Muscle of back (tissue), 11 donors: ENCODE results near the gene NFIB. TPM values are rescaled to one million over a fixed set of nuclear protein-coding genes. Genes with fewer than 3 reads are reported as not detected.

ENCODE experiments used
- DNase-seq, 3 donors: peaks; one replicate each; pipeline versions ENCODE4 v3.0.0 to v3.0.0-alpha.2; 2013
- polyA plus RNA-seq, 10 donors: library from polyadenylated mRNA; unstranded; fragments of 120-200 nt; gene quantifications; one replicate each; pipeline ENCODE4 v1.2.1, GENCODE V29; 2013; ENCODE audit not compliant: insufficient read length in 10 of 10

Gene NFIB
- polyA plus RNA-seq, 10 donors = 78.5 to 107 (median 97.9) TPM

DNA sequence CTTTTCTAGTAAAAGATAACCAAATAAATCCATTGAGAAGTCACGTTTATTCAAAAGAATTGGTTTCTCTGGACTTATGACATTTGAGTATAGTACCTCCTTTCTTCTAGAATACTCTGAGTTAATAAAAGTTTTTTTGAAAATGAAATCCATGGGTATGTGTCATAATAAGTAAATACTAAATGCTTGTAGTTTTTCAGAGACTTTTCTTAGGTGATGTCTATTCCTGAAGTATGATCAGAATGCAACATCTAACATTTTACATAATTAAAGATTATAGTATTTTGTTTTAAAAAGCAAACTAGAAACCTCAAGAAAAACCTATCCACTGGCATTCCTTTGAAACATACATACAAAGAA lies 63.2 kb downstream of the NFIB start:
- no peak for DNase-seq

DNA sequence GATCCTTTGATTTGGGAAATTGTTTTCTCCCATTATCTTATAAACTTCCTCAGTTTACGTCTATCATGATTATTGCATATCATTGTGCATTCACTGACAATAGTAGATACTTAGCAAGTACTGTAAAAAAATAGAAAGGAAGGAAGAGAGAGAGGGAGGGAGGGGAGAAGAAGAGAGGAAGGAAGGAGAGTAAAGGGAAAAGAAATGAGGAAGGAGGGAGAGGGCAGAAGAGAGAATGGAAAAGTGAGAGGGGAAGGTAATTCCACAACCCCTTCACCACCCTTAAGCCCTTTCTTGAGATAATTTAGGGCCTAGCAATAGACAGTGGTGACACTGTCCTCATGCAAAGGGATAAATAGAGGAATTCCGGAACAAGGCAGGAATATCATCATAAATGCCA lies 64.4 kb downstream of the NFIB start:
- no peak for DNase-seq

DNA sequence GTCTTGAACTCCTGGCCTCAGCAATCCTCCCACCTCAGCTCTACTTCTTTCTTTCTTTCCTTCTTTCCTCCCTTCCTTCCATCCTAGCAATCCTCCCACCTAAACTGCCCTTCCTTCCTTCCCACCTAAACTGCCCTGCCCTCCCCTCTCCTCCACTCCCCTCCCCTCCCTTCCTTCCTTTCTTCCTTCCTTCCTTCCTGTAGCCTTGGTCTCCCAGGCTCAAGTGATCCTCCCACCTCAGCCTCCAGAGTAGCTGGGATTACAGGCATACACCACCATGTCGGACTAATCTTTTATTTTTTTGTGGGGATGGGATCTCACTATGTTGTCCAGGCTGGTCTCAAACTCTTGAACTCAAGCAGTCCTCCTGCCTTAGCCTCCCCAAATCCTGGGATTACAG lies 65.8 kb downstream of the NFIB start:
- DNase-seq = no peak

DNA sequence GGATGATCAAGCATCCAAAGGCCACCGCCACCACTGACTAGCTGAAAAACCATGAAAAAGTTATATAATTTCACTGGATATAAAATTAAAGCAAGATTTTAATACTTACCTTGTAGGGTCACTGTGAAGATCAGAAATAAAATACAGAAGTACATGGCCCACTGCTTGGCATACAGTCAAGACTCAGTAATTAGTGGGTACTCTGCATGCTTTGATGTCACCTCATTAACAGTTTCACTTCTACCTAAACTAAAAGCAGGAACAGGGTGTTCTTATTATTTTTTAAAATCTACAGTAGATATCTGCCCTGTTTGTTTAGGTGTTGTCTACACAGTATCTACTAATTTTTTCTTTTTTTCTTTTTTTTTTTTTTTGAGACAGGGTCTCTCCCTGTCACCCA lies 66.4 kb downstream of the NFIB start:
- no peak for DNase-seq

DNA sequence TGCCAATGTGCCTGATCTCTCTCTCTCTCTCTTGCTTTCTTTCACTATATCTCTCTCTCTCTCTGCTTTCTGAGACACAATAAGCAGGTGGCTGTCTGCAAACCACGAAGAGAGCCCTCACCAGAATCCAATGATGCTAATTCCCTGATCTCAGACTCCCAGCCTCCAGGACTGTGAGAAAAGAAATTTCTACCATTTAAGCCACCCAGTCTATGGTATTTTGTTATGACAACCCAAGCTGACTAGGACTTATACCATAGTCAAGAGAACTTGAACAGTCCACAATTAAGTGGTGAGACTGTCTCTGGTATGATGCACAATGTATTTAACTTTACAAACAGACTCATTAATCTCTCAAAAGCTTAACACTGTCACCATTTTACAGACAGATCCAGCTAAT lies 67.0 kb downstream of the NFIB start:
- no peak for DNase-seq

DNA sequence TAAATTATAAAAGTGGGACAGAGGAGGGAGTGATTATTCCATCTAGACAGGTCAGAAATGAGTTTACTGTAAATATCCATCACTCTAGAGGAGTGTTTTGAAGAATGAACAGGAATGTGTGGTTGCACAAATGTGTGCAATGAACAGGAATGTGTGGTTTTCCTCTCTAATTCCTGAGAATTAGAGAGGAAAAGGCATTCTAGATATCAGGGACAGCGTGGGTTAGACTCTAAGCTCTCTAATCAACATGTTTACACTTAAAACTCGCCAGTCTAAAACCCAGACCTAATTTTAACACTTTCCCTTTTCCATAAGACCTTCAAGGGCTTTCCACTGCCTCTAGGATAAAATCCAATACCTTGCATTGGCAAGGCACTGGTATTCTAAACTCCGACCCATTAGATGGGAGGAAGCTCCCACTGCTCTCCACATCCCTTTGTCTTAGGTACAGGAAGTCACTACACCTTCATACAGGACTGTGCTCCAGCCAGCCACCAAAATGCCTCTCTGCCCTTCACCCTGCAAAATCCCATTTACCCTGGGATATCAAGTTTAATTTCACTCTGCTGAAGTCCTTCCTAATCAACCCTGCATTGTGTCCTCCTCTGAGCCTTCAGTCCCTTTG lies 67.9 kb downstream of the NFIB start:
- DNase-seq = no peak

DNA sequence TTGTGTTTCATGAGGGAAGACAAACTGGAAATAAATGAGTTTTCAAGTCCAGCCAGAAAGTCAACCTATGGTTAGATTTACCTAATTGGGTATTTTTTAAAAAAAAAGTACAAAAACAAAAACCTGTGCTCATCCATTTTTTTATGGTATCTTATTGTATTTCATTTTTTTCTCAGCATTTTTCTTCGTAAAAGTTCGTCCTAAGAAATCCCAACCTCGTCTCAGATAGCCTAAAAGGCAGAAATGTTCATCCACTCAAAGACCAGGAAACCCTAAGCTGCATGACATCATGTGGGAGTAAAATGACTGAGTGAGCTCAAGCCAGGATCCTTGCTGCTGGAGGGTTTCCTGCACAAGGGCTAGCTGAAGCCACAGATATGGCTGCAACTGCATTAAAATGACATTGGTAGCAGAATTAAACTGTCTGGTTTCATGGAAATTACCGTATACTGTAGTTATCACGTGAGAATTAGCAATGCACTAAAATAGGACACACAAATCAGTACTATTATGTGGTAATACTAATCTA lies 70.4 kb downstream of the NFIB start:
- DNase-seq = peak in 1 of 3 donors; percentile 64

DNA sequence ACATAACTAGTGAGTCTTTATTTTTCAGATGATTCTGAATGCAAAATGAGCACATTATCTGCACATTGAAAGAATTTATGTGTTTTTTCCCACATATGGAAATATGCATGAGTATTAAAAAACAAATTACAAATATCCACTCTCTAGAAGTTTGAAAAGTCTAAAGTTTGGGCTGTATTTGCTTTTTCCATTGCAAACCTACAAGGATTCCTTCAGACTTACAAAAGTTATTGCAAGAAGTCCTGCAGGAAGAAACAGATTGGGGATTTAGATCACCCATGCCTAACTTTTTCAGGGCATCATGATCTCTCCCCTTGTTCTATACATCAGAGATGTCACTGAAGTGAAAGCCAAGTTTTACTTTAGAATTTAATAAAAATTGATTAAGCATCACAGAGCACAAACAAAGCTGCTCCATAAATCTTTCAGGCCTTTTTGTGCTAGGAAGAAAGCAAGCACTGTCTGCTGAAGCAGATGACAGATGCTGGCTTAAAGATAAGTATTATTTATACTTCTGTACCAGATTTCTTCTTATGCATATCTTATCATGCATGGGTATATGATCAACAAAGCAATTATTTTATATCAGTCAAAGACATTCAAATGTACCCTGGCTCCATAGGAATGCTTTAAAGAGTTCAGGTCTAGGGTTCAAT lies 71.7 kb downstream of the NFIB start:
- DNase-seq = peak in 1 of 3 donors; percentile 58

DNA sequence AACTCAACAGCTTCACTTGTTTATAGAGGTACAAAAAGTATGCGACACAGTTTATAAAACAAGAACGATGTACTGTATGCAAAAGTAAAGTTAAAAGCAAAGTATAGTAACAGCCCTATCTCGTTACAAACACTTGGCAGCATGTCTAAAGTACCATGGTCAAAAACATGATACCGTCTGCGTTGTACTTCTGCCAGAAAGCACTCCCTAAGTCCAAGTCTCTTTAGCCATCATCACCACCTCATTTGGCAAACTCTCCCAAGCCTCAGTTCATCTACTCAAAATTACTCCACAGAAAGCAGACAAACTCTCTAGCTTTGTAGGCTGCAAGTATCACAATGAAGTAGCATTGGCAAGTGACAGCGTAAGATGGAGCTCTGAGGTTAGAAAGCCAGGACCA lies 73.4 kb downstream of the NFIB start:
- DNase-seq = peak in 1 of 3 donors; percentile 60

DNA sequence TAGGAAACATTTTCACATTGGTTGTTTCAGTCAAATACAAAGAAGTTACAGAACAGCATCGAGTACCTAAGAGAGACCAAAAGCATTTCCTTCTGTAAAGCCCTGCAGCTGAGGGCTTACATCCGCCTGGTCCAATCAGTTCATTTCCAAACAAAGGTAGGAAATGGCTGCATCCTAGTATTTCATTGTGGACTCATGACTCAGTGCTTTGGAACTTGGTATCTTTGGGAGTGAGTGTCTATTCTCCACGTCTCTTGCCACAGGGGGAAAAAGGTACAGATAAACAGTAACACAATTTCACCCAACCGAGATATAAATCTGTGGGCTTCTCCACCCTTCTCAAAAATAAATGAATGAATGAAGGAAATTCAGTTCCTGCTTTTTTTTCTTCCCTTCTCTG lies 75.4 kb downstream of the NFIB start:
- DNase-seq = peak in 1 of 3 donors; percentile 47

DNA sequence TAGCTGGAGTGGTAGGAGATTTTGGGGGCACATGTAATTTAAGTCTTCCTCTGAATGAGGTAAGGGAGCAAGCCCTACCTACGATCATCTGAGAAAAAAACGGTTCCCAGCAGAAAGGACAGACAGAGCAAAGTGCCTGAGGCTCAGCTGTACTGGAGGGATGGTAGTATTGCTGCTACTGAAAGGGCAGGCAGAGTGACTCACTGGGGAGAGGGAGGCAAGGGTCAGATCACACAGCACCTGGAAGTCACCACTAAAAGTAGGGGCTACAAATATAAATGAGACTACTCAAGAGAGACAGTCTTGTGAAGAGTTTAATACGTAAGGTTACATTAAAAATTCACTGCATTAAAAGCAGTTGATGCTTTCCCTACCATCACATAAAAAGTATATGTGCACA lies 75.9 kb downstream of the NFIB start:
- no peak for DNase-seq

DNA sequence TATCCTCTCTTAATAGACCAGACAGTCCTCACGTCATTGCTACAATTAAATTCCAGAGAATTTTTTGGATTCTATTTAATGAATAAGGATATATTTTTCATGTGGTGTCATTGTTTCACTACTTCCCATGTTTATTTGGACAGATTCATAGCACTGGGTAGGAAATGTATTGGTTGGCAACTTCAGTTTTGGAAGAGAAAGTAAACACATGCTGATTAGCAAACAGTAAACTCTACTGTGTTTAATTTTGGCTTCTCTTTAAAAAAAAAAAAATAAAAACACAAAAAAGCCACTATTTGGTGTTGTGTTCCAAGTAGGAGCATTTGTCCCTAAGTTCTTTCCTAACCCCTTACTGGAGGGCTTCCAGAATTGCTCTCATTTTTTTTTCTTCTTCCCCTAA lies 77.3 kb downstream of the NFIB start:
- DNase-seq = no peak

DNA sequence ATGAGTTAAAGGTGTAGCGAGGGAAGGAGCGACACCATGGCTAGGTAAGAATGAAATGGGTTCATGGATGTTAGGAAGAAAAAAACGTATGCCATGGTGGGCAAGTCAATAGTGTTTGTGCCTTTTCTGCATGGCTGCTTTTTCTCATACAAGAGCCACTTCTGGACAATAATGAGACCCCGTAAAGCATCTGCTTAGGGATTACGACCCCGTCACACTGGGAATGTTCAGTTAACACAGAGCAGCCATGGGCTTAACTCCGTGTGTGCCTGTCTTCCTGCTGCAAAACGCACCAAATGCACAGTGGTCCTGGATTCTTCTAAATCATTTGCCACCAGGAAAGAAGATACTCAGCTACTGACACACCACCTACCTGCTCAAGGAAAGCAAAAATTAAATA lies 81.8 kb downstream of the NFIB start:
- DNase-seq = no peak

DNA sequence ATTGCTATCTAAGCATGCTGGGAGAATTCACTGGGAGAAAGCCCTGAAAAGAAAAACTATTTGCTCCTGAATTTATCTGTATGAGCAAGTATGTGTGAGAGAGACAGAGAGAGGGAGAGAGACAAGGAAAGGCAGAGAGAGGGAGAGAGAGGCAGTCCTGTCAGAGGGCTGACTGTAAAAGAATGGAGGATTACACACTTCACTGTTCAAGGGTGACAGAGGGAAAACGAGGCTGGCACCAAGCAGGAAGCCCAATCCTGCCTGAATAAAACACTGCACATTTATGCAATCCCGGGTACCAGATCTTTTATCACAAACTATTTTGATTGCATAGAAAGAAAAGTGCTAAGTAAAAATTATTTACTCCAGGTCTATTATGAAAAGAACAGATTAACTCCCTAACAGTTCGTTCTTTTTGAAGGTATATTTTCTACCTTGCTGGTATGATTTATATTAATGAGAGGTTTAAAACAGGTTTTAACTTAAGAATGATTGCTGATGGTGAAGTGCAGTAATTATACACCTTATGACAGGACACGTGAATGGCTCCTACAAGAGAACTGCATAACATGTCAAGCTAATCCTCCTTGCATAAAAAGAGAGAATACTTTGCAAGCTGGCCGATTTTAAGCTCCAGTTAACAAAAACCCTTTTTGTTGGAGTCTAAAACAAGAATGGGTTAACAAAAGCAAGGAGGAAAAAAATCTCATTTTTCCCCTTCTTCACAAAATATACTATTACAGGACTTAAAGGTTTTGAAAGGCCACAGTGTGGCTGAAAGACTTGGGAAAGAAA lies 82.5 kb downstream of the NFIB start:
- no peak for DNase-seq

DNA sequence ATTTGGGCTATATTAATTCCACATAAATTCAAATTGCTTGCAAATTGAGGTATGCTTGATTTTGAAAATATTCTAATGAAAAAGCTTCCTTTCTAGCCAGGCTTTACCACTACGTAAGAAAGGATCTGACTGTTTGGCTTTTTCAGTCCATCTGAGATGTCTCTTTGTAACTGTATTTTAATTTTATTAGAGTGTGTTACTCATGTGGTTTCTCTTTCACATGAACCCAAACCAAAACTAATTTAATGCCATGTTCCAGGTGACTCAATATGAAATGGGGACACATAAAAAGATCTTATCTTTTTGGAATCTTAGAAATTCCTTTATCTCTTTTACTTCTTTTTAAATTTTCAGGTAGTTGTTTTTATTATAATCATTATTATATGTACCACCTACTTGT lies 85.3 kb downstream of the NFIB start:
- DNase-seq = no peak

DNA sequence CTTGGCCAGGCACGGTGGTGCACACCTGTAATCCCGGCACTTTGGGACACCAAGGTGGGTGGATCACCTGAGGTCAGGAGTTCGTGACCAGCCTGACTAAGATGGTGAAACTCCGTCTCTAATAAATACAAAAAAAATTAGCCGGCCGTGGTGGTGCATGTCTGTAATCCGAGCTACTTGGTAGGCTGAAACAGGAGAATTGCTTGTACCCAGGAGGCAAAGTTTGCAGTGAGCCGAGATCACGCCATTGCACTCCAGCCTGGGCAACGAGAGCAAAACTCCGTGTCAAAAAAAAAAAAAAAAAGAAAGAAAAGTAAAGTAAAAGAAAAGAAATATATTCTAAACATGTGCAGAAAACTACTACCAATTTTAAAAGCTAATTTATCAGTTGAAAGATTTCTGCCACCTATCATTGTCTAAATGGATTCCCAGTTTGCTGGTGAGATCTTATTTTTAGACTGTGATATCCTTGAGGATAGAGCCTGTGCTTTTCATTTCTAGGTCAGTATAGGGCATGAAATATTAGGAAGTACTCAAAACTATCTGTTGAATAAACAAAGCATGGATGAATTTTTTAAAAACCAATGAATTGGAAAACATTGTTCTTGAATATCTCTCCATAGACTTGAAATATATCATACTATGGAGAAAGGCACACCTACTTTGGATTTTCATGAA lies 86.9 kb downstream of the NFIB start:
- no peak for DNase-seq

DNA sequence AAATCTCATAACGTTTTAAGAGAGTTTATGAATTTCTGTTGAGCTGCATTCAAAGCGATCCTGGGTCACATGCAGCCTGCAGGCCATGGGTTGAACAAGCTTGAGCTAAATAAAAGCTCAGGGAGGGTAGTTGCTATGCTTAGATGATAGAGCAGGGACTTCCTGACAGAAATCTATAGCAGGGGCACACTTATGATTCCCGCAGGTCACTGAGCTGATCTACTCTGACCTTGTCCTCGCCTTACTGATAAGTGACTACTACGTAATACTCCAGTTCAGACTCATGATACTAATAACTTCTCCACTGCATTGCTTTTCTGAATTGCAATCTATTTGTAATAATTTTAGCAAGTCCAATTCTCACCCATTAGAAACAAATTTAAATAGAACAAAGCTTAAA lies 90.9 kb downstream of the NFIB start:
- DNase-seq = no peak

DNA sequence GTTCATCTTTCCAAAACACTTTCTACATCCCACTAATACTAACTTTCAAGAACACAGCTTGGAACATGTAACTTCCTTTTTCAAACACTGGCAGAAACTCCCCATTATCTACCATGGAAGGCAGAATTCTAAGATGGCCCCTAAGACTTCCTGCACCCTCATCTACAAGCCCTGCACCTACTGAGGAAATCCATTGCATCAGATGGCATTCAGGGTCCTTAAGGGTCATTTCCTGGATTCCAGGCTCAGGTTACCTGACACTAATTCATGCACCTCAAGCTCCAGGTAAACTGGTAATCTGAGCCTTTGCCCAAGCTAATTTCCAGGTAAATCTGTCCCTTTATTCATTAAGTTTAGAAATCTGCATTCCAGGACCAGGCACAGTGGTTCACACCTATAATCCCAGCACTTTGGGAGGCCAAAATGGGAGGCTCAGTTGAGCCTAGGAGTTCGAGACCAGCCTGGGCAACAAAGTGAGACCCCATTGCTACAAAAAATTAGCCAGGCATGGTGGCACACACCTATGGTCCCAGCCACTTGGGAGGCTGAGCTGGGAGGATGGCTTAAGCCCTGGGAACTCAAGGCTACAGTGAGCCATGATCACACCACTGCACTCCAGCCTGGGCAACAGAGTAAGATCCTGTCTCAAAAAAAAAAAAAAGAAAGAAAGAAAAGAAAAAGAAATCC lies 91.6 kb downstream of the NFIB start:
- no peak for DNase-seq

DNA sequence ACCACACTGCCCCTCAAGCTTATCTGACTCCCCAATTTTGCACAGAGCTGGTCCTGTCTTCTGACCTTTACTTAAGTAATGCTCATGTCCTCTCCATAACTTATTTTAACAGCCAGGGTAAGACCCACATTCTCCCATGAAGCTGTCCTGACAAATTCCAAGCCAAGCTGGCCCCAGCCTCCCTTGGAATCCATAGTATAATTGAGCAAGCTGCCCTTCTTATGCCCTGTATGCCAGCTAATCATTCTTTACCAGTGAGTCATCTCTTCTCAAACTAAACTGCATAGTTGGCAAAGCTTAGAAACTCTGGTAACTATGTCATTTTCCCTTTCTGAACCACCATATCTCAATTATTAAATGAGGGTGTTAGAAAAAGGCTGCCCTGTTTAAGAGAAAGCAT lies 92.4 kb downstream of the NFIB start:
- DNase-seq = peak in 1 of 3 donors; percentile 67

DNA sequence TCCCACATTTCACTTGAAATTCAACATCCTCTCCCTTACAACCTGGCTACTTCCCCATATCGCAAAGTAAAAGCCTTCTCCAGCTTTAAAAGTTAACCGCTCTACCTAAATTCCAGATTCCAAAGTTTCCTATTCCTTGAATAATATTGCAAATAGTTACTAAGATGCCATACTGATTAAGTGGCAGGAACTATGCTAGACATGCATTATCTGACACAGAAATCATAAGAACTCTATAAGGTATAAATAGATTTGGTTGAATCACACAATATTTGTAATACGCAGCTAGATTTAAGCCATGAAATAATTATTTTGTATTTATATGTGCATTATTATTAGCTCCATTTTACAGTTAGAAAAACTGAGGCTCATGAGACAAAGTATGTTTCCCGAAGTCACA lies 92.8 kb downstream of the NFIB start:
- no peak for DNase-seq

DNA sequence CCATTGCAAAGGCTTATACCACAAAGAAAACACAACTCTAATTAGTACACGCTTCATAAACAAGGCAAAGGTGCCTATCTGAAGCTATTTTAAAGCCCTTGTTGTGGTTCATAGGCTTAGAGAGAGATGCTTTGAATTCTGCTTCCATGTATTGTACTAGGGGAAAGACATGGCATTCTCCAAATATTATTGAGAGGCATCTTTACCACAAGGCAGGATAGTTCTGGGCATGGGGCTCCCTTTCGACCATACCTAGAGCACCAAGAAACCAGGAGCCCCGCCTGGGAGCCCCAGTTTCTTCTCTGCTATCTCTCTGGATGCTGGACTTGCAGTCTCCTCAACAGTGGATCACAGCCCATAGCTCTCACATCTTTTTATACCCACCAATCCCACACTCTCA lies 93.7 kb downstream of the NFIB start:
- DNase-seq = no peak

DNA sequence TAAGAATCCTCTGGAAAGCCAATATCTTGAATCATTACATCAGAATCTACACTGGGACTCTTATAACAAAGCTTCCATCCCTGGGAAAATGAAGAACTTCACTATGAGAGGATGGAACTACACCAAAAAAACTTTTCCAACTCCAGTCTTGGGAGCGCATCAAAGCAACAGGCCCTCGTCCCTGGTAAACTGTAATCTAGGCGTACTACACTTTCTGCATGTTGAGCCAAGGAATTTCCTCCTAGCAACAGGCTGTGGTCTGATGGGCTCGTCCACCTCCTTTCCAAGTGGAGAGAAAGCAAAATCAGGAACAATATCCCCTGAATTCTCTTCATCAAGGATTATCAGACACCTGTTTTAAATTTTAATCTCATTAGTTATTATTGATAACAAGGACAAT lies 94.1 kb downstream of the NFIB start:
- DNase-seq = peak in 2 of 3 donors; percentile 67 to 79
